Choroid plexus epithelial cell (primary cell): Measurements from ENCODE around the gene CHTF18.

ENCODE experiments used
- DNase-seq: peaks from one replicate; pipeline ENCODE4 v3.0.0-alpha.2; 2010; ENCODE audit warnings: low read depth
- H3K4me3 ChIP-seq: 2 replicates; pipeline ENCODE4 v1.5.1; 2011; ENCODE audit warnings: low read depth, mild to moderate bottlenecking, control low read depth, low read length, moderate library complexity
- TF ChIP-seq, protein P1 (sequence below): conservative IDR thresholded peaks from 2 replicates; pipeline ENCODE4 v1.5.1; 2011; ENCODE audit warnings: low read depth, mild to moderate bottlenecking, control low read depth, inconsistent platforms, low read length, moderate library complexity

Gene CHTF18

DNA sequence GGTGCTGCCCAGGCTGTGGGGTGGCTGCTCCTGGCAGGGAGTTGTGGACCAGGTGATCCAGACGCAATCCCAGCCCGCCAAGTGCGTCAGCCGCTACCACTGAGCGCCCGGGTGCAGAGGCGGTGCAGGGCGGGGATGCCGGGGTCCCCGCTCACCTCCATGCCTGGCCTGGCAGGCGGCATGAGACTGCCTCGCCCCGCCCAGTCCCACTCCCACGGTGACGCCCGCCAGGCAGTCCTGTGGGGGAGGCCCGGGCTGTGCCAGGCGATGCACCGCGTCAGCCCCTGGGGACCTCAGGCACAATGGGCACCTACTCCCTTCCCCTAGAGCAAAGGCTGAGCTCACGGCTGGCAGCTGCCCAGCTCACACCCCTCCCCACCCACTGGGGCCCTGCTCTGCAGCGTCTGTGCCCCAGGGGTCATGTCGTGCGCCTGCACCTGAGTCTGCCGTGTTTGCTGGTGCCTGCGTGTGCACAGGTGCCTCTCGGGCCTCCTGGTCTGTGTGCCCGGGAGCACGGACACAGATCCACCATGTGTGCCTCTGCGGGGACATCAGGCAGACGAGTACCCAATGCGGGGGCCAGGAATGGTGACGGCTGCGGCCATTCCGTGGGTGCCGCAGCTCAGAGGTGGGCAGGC, 5.5 kb upstream of the CHTF18 start:
- no peak overlapping the region for H3K4me3 ChIP-seq
- DNase-seq = no peak
- TF ChIP-seq, protein P1, sequence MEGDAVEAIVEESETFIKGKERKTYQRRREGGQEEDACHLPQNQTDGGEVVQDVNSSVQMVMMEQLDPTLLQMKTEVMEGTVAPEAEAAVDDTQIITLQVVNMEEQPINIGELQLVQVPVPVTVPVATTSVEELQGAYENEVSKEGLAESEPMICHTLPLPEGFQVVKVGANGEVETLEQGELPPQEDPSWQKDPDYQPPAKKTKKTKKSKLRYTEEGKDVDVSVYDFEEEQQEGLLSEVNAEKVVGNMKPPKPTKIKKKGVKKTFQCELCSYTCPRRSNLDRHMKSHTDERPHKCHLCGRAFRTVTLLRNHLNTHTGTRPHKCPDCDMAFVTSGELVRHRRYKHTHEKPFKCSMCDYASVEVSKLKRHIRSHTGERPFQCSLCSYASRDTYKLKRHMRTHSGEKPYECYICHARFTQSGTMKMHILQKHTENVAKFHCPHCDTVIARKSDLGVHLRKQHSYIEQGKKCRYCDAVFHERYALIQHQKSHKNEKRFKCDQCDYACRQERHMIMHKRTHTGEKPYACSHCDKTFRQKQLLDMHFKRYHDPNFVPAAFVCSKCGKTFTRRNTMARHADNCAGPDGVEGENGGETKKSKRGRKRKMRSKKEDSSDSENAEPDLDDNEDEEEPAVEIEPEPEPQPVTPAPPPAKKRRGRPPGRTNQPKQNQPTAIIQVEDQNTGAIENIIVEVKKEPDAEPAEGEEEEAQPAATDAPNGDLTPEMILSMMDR = no peak

DNA sequence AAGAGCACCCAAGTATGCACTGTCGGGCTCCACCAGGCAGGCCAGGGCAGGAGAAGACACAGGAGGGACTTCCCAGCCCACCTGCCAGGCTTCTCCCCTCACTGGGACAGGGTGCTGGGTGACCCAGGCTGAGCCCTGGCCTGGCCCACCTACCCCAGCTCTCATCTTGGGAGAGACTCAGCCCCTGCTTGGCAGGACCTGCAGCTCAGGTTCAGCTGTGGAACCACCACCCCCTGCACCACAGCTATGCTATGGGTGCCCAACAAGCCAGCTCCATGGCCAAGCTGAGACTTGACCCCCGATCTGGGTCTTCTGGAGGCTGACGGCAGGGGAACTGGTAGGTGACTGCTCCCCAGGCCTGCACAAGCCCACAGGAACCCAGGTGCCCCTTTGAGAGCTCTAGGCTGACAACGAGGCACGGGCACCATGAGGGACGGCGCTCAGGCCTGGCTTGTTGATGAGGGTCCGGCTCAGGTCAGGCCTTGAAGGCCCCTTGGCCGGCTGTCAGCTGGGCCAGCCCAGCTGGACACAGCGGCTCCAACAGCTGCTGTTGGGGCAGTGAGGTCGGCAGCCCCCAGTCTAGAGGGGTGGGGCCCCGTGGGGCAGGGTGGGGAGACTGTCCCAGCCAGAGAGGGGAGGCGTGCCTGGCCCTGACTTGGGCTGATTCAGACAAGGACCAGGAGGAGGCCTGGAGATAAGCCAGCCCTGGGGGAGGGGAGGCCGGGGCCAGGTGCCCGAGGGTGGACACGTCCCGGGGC, 4.8 kb upstream of the CHTF18 start:
- no peak overlapping the region for H3K4me3 ChIP-seq
- DNase-seq = no peak

DNA sequence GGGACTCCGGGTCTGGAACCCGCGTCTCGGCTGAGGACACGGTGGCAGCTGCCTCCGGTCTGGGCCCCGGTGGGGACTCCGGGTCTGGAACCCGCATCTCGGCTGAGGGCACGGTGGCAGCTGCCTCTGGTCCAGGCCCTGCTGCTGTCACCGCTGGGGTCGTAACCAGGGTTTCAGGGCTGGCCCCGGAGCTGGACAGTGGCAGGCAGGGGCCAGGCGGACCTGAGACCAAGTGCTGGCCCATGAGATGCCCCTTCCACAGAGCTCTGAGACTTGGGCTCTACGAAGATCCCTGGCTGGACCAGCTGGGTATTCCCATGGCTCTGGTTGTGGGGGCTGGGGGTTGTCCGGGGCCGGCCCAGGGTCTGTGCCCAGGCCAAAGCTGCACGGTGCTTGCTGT, 4.0 kb upstream of the CHTF18 start:
- TF ChIP-seq, protein P1 = no peak
- no peak overlapping the region for H3K4me3 ChIP-seq
- DNase-seq = no peak

More for the DNA sequence above, 4.8 kb upstream of the CHTF18 start:
- TF ChIP-seq, protein P1 = no peak

DNA sequence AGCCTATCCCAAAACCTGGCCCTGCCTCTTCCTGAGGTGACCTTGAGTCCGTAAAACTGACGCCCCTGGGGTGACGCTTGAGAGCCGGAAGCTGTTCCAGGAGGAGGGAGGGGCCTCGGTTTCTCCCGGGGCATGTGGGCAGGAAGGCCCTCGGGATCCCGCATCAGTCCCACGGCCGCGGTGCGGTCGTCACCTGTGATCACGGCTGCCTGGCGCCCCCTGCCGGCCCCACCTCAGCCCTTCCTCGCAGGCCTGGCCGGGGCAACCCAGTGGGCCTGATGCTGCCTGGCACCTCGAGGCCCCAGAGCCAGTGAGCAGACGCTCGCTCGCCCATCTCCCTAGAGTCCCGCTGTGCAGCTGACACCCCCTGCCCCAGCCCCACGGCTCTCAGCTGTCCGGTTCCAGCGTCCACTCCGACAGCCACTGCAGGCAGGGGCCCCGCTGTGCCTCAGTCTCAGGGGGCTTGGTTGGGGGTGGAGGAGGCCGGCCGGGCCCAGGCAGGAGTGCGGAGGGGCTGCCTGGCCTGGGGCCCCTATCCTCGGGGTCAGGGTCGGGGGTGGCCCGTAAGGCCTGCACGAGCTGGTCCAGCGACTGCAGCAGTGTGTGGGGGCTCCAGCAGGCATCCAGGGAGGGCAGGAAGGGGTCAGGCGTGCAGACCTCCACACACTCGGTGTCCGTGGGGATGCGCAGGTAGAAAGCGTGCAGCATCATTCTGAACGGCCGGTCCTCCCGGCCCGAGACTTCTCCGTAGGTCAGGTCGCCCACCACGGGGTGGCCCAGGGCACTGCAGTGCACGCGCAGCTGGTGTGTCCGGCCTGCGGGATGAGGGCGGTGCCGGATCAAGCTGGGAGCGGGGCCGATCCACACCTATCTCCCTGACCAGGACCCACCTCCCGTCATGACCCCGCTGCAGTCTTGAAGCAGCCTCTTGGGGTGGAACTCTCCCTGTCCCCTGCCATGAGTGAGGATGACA, 2.6 kb upstream of the CHTF18 start:
- TF ChIP-seq, protein P1 = peak; percentile 73
- no peak overlapping the region for H3K4me3 ChIP-seq
- peak; percentile 57 for DNase-seq

DNA sequence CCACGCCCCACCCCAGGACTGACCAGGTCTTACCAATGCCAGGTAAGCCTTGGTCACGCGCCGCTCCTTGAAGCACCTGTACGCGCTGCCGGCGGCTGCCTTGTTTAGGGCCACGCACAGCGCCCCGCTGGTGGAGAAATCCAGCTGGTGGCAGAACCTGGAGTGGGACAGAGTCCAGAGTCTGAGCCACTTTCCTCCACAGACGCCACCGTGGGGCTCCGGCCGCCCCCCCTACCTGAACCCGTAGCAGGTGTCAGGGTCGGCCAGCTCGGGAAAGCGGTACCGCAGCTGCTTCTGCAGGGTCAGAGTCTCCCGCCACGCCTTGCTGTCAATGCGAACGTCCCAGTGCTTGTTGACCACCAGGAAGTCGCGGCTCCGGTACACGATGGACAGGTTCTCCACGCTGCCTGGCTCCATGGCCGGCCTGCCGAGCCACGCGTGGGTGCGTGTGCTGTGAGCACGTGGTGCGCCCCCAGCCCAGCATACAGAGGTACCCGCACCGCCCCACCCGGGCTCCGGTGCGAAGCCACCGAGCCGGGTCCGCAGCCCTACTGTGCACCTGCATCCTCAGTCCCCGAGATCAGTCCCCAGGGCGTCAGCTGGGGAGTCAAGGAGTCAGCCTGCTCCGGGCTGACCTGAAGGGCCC, 976 bp upstream of the CHTF18 start:
- TF ChIP-seq, protein P1 = no peak

DNA sequence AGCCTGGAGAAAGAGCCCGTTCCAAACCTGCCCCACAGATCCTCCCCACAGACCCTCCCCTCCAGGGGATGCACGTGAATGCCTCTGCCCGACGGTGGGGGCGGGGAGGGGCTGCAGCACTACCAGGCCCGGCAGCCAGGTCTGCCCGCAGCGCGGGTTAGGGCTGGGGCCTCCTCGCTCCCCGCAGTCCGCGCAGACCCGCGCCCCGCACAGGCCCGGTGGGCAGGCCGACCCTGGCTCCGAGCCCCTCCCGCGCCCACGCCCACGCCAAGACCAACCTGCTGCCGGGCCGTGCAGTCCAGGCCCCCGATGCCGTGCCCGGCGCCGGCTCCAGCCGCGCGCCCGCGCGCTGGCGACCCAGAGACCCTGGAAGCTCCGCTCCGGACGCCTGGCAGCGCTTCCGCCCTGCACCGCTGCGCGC, 432 bp upstream of the CHTF18 start, which contains the start of gene RPUSD1:
TSS of gene RPUSD1 (minus strand) at position 404 of the 421 bp plus-strand sequence. CDS start 644 bp downstream, outside the sequence.
- DNase-seq = no peak
- TF ChIP-seq, protein P1 = no peak

More for the DNA sequence above, 976 bp upstream of the CHTF18 start:
- DNase-seq = no peak
- peak overlapping the region; percentile 86 for H3K4me3 ChIP-seq

More for the DNA sequence above, 432 bp upstream of the CHTF18 start, which contains the start of gene RPUSD1:
- peak within 1 kb of the TSS; percentile 86 for H3K4me3 ChIP-seq
